M059J (cell line): Measurements from ENCODE around the gene KRT16. TPM values are rescaled to one million over a fixed set of nuclear protein-coding genes. Genes with fewer than 3 reads are reported as not detected.

Experiments
- total RNA-seq: library from RNA; depleted of rRNA; stranded (reverse); fragments of >200 nt; shearing (Covaris generic); gene quantifications from 2 replicates; pipeline ENCODE4 v1.2.3, GENCODE V29; 2014; rRNA removed

KRT16 gene
- total RNA-seq, 1 experiment from 2014 or later: 0.15 TPM

Other genes with a start within 250 kb of the KRT16 start
- gene KRT33B, start 243.0 kb downstream of the KRT16 start, total RNA-seq: 1.3 TPM in 1 of 2 replicates, not detected in the other
- 6.7 and 7.6 TPM in 2 replicates for gene KRT34, start 230.5 kb downstream of the KRT16 start, total RNA-seq
- gene KRT31, start 215.2 kb downstream of the KRT16 start, total RNA-seq: not detected in 2 replicates
- gene KRT37, start 188.2 kb downstream of the KRT16 start, total RNA-seq: not detected in 2 replicates
- gene KRT38, start 171.8 kb downstream of the KRT16 start, total RNA-seq: not detected in 2 replicates
- gene KRT32, start 145.4 kb downstream of the KRT16 start, total RNA-seq: 0.05 TPM in 1 of 2 replicates, not detected in the other
- gene KRT35, start 131.6 kb downstream of the KRT16 start, total RNA-seq: not detected in 2 replicates
- gene KRT36, start 122.9 kb downstream of the KRT16 start, total RNA-seq: 0.07 TPM in 1 of 2 replicates, not detected in the other
- 0.34 TPM in 1 of 2 replicates, not detected in the other for gene KRT13, start 107.2 kb downstream of the KRT16 start, total RNA-seq
- gene KRT15, start 93.9 kb downstream of the KRT16 start, total RNA-seq: 6.3 and 10.2 TPM in 2 replicates
- gene KRT19, start 84.5 kb downstream of the KRT16 start, total RNA-seq: 0.69 and 1.6 TPM in 2 replicates
- gene KRT9, start 40.7 kb downstream of the KRT16 start, total RNA-seq: not detected in 2 replicates
- gene KRT14, start 25.9 kb downstream of the KRT16 start, total RNA-seq: 0.27 TPM in 1 of 2 replicates, not detected in the other
- gene KRT17, start 11.8 kb upstream of the KRT16 start, total RNA-seq: 6.7 and 8.5 TPM in 2 replicates
- gene EIF1, start 76.1 kb upstream of the KRT16 start, total RNA-seq: 54.4 and 64.1 TPM in 2 replicates
- not detected in 2 replicates for gene GAST, start 99.6 kb upstream of the KRT16 start, total RNA-seq
- gene HAP1, start 121.9 kb upstream of the KRT16 start, total RNA-seq: 0.05 and 0.07 TPM in 2 replicates
- 17.4 and 24.5 TPM in 2 replicates for gene JUP, start 173.9 kb upstream of the KRT16 start, total RNA-seq
- 51.6 and 88.8 TPM in 2 replicates for gene P3H4, start 199.2 kb upstream of the KRT16 start, total RNA-seq
- gene FKBP10, start 200.2 kb upstream of the KRT16 start, total RNA-seq: 128 and 174 TPM in 2 replicates
- gene NT5C3B, start 223.5 kb upstream of the KRT16 start, total RNA-seq: 54.9 and 56.2 TPM in 2 replicates
- gene KLHL10, start 225.1 kb upstream of the KRT16 start, total RNA-seq: not detected in 2 replicates